Measurements from ENCODE around the gene HSD17B2.
A peak's percentile ranks its signal among the peaks of the same experiment; 100 is the strongest.

HSD17B2 gene

DNA sequence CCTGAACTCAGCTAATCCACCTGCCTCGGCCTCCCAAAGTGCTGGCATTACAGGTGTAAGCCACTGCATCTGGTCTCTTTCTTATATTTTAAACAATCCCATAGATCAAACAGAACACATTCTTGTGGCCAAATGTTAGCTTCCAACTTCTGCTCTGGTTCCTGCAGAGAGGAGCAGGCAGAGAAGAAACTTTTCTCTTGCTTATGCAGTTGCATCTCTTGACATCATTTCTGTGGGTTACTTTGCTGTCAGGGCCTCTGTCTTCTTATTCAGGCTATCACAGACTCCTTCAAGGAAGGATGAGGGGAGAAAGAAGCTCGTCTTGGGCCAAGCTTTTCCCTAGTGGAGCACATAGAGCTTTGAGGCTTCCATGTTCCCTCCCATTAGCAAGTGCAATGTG lies 7.8 kb downstream of the HSD17B2 start:
- no peak for TF ChIP-seq POU6F1 (CRISPR knock-in tag; IDR thresholded peaks at IDR 0.05; ENCODE audit: borderline replicate concordance, low read depth)
- TF ChIP-seq SNAI2 (CRISPR knock-in tag; IDR thresholded peaks at IDR 0.05) = no peak
- no peak for TF ChIP-seq OSR1 (CRISPR knock-in tag; IDR thresholded peaks at IDR 0.05)
- TF ChIP-seq GLIS3 (CRISPR knock-in tag; IDR thresholded peaks at IDR 0.05) = no peak
- TF ChIP-seq, protein P1, sequence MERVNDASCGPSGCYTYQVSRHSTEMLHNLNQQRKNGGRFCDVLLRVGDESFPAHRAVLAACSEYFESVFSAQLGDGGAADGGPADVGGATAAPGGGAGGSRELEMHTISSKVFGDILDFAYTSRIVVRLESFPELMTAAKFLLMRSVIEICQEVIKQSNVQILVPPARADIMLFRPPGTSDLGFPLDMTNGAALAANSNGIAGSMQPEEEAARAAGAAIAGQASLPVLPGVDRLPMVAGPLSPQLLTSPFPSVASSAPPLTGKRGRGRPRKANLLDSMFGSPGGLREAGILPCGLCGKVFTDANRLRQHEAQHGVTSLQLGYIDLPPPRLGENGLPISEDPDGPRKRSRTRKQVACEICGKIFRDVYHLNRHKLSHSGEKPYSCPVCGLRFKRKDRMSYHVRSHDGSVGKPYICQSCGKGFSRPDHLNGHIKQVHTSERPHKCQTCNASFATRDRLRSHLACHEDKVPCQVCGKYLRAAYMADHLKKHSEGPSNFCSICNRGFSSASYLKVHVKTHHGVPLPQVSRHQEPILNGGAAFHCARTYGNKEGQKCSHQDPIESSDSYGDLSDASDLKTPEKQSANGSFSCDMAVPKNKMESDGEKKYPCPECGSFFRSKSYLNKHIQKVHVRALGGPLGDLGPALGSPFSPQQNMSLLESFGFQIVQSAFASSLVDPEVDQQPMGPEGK (CRISPR knock-in tag; IDR thresholded peaks at IDR 0.05; ENCODE audit: borderline replicate concordance) = no peak
- TF ChIP-seq ZFP30 (CRISPR knock-in tag; IDR thresholded peaks at IDR 0.05) = no peak
- ATAC-seq = no peak

- TF ChIP-seq POU6F1 (CRISPR knock-in tag; IDR thresholded peaks at IDR 0.05; ENCODE audit: borderline replicate concordance, low read depth) = no peak
- peak; percentile 66 for TF ChIP-seq ISL1 (CRISPR knock-in tag; IDR thresholded peaks at IDR 0.05)
- TF ChIP-seq SNAI2 (CRISPR knock-in tag; IDR thresholded peaks at IDR 0.05) = peak; percentile 31; the same call in 1 of the 2 replicates
- peak; percentile 68 for ATAC-seq
Measured at GRCh38 chr16:82043680-82044584, 8.9 kb downstream of the HSD17B2 start.

DNA sequence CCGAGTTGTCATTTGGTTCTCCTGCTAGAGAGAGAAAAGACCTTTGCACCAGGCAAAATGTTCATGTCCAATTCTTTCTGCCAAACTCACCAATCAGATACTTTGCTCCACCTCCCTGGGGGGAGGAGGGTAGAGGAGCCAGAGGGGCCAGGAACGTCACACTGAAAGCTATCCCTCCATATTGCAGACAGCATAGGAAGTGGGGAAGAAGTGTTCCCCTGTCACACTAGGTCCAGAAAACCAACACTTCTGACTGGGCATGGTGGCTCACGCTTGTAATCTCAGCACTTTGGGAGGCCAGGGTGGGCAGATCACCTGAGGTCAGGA lies 9.5 kb downstream of the HSD17B2 start:
- TF ChIP-seq PPARA (CRISPR knock-in tag; IDR thresholded peaks at IDR 0.05; ENCODE audit: borderline replicate concordance) (no peak), GLIS3 (CRISPR knock-in tag; IDR thresholded peaks at IDR 0.05) (no peak), POU6F1 (CRISPR knock-in tag; IDR thresholded peaks at IDR 0.05; ENCODE audit: borderline replicate concordance, low read depth) (no peak), ZNF70 (CRISPR knock-in tag; IDR thresholded peaks at IDR 0.05) (no peak), ISL1 (CRISPR knock-in tag; IDR thresholded peaks at IDR 0.05) (no peak), ZC3H10 (CRISPR knock-in tag; IDR thresholded peaks at IDR 0.05) (no peak), SNAI2 (CRISPR knock-in tag; IDR thresholded peaks at IDR 0.05) (no peak), CSDC2 (CRISPR knock-in tag; IDR thresholded peaks at IDR 0.05) (no peak), ZFP30 (CRISPR knock-in tag; IDR thresholded peaks at IDR 0.05) (no peak), TOX (CRISPR knock-in tag; IDR thresholded peaks at IDR 0.05; ENCODE audit: borderline replicate concordance) (no peak), ZNF565 (CRISPR knock-in tag; conservative IDR thresholded peaks at IDR 0.05; ENCODE audit: low read depth) (no peak), BACH2 (CRISPR knock-in tag; IDR thresholded peaks at IDR 0.05; ENCODE audit: borderline replicate concordance) (no peak), ESRRG (CRISPR knock-in tag; IDR thresholded peaks at IDR 0.05) (no peak), ZNF8 (CRISPR knock-in tag; IDR thresholded peaks at IDR 0.05) (no peak), ZFP3 (CRISPR knock-in tag; IDR thresholded peaks at IDR 0.05) (no peak), OSR1 (CRISPR knock-in tag; IDR thresholded peaks at IDR 0.05) (no peak)
- TF ChIP-seq, protein P1 (CRISPR knock-in tag; IDR thresholded peaks at IDR 0.05; ENCODE audit: borderline replicate concordance) = no peak
- TF ChIP-seq, protein P2, sequence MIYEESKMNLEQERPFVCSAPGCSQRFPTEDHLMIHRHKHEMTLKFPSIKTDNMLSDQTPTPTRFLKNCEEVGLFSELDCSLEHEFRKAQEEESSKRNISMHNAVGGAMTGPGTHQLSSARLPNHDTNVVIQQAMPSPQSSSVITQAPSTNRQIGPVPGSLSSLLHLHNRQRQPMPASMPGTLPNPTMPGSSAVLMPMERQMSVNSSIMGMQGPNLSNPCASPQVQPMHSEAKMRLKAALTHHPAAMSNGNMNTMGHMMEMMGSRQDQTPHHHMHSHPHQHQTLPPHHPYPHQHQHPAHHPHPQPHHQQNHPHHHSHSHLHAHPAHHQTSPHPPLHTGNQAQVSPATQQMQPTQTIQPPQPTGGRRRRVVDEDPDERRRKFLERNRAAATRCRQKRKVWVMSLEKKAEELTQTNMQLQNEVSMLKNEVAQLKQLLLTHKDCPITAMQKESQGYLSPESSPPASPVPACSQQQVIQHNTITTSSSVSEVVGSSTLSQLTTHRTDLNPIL (CRISPR knock-in tag; IDR thresholded peaks at IDR 0.05; ENCODE audit: low read depth) = no peak
- TF ChIP-seq, protein P3, sequence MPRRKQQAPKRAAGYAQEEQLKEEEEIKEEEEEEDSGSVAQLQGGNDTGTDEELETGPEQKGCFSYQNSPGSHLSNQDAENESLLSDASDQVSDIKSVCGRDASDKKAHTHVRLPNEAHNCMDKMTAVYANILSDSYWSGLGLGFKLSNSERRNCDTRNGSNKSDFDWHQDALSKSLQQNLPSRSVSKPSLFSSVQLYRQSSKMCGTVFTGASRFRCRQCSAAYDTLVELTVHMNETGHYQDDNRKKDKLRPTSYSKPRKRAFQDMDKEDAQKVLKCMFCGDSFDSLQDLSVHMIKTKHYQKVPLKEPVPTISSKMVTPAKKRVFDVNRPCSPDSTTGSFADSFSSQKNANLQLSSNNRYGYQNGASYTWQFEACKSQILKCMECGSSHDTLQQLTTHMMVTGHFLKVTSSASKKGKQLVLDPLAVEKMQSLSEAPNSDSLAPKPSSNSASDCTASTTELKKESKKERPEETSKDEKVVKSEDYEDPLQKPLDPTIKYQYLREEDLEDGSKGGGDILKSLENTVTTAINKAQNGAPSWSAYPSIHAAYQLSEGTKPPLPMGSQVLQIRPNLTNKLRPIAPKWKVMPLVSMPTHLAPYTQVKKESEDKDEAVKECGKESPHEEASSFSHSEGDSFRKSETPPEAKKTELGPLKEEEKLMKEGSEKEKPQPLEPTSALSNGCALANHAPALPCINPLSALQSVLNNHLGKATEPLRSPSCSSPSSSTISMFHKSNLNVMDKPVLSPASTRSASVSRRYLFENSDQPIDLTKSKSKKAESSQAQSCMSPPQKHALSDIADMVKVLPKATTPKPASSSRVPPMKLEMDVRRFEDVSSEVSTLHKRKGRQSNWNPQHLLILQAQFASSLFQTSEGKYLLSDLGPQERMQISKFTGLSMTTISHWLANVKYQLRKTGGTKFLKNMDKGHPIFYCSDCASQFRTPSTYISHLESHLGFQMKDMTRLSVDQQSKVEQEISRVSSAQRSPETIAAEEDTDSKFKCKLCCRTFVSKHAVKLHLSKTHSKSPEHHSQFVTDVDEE (CRISPR knock-in tag; IDR thresholded peaks at IDR 0.05) = no peak
- TF ChIP-seq, protein P4, sequence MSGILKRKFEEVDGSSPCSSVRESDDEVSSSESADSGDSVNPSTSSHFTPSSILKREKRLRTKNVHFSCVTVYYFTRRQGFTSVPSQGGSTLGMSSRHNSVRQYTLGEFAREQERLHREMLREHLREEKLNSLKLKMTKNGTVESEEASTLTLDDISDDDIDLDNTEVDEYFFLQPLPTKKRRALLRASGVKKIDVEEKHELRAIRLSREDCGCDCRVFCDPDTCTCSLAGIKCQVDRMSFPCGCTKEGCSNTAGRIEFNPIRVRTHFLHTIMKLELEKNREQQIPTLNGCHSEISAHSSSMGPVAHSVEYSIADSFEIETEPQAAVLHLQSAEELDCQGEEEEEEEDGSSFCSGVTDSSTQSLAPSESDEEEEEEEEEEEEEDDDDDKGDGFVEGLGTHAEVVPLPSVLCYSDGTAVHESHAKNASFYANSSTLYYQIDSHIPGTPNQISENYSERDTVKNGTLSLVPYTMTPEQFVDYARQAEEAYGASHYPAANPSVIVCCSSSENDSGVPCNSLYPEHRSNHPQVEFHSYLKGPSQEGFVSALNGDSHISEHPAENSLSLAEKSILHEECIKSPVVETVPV (CRISPR knock-in tag; IDR thresholded peaks at IDR 0.05) = no peak
- ATAC-seq = no peak
